Dermis blood vessel endothelial cell (primary cell): ENCODE data around the gene ZRANB1. TPM values are rescaled to one million over a fixed set of nuclear protein-coding genes. Genes with fewer than 3 reads are reported as not detected.

ENCODE experiments used
- total RNA-seq: library from RNA; depleted of rRNA; stranded (reverse); fragments of >200 nt; gene quantifications from 2 replicates; pipeline ENCODE4 v1.2.3, GENCODE V29; 2014

ZRANB1 gene
- total RNA-seq, 1 donor from 2014 or later = 25.4 TPM

Other genes with a start within 250 kb of the ZRANB1 start
- 30.5 and 36.5 TPM in 2 replicates for gene FAM53B, start 197.7 kb upstream of the ZRANB1 start, total RNA-seq
- 10.4 and 20.9 TPM in 2 replicates for gene EEF1AKMT2, start 150.2 kb upstream of the ZRANB1 start, total RNA-seq
- 14.3 and 18.8 TPM in 2 replicates for gene ABRAXAS2, start 140.3 kb upstream of the ZRANB1 start, total RNA-seq
- 112 and 148 TPM in 2 replicates for gene CTBP2, start 218.4 kb downstream of the ZRANB1 start, total RNA-seq